ENCODE results near the gene C5orf34. TPM values are rescaled to one million over a fixed set of nuclear protein-coding genes. Genes with fewer than 3 reads are reported as not detected.
"Not testable (repeated sequence)": the region's sequence is repeated elsewhere in the genome, so short reads cannot be mapped to it uniquely, and the experiment has no call there.

Gene C5orf34
- total RNA-seq, 1 donor from 2014 or later, result 1.8 TPM

DNA sequence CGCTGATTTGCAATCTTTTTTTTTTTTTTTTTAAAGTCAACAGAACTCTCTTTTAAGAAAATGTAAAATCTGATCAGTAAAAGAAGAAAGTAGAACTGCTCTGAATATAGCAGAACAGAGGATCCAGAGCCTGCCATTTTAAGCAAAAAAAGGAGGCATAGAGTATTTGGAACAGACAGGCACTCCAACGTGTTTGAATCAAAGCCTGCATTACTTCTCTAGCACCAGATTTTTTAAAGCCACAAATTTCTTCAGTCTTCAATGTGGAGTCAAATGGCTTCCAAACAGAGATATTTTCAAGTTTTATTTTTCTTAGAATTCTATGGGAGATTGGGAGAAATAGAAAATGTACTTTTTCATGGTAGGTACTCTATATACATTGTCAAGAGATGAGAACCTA, 36.8 kb upstream of the C5orf34 start:
- no peaks in the 10 kb centered on the region for H3K27me3 Mint-ChIP-seq (ENCODE audit: low read depth)
- no peak overlapping the region for H3K4me3 Mint-ChIP-seq (ENCODE audit: unreplicated experiment)
- H3K36me3 Mint-ChIP-seq (ENCODE audit: low read depth), result peaks cover 6% of the 10 kb centered on the region
- no peaks in the 10 kb centered on the region for H3K9me3 Mint-ChIP-seq (ENCODE audit: low read depth)
- H3K27ac Mint-ChIP-seq (ENCODE audit: unreplicated experiment), result no peak overlapping the region
- TF ChIP-seq, protein P1, sequence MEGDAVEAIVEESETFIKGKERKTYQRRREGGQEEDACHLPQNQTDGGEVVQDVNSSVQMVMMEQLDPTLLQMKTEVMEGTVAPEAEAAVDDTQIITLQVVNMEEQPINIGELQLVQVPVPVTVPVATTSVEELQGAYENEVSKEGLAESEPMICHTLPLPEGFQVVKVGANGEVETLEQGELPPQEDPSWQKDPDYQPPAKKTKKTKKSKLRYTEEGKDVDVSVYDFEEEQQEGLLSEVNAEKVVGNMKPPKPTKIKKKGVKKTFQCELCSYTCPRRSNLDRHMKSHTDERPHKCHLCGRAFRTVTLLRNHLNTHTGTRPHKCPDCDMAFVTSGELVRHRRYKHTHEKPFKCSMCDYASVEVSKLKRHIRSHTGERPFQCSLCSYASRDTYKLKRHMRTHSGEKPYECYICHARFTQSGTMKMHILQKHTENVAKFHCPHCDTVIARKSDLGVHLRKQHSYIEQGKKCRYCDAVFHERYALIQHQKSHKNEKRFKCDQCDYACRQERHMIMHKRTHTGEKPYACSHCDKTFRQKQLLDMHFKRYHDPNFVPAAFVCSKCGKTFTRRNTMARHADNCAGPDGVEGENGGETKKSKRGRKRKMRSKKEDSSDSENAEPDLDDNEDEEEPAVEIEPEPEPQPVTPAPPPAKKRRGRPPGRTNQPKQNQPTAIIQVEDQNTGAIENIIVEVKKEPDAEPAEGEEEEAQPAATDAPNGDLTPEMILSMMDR (IDR thresholded peaks at IDR 0.05), result no peak
- no peak for DNase-seq (ENCODE audit: low spot score)
- no peaks in the 10 kb centered on the region for H3K4me1 Mint-ChIP-seq (ENCODE audit: low read depth)

DNA sequence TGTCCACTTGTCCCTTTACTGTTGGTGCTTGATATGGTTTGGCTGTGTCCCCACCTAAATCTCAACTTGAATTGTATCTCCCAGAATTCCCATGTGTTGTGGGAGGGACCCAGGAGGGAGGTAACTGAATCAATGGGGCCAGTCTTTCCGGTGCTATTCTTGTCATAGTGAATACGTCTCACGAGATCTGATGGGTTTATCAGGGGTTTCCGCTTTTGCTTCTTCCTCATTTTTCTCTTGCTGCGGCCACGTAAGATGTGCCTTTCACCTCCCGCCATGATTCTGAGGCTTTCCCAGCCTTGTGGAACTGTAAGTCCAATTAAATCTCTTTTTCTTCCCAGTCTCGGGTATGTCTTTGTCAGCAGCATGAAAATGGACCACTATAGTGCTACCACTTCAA, 34.3 kb upstream of the C5orf34 start:
- H3K27ac Mint-ChIP-seq (ENCODE audit: unreplicated experiment); DNase-seq (ENCODE audit: low spot score): not testable (repeated sequence)

DNA sequence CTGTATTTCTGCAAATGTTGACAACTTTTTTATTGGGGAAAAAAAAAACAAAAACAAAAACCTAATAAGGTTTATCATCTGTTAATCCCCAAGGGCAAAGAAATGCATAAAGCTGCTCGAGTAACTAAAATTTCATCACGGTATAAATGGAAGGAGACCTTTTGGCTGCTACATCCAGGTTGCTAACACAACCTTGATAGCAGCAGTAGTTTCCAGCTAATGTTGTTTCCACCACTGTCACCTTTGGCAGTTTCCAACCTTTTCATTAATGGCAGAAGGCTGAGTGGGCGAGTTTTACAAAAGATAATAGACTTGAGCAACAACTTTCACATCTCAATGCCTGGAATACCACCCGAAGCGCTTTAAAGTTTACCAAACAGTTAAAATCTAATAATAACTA, 33.4 kb upstream of the C5orf34 start:
- TF ChIP-seq, protein P1 (IDR thresholded peaks at IDR 0.05), result no peak
- Mint-ChIP-seq H3K27me3 (ENCODE audit: low read depth) (no peaks in the 10 kb centered on the region), H3K27ac (ENCODE audit: unreplicated experiment) (no peak overlapping the region), H3K4me3 (ENCODE audit: unreplicated experiment) (no peak overlapping the region), H3K36me3 (ENCODE audit: low read depth) (peaks cover 23% of the 10 kb centered on the region), H3K4me1 (ENCODE audit: low read depth) (no peaks in the 10 kb centered on the region), H3K9me3 (ENCODE audit: low read depth) (no peaks in the 10 kb centered on the region)
- no peak for DNase-seq (ENCODE audit: low spot score)

More for the DNA sequence above, 34.3 kb upstream of the C5orf34 start:
- not testable (repeated sequence) for H3K9me3 Mint-ChIP-seq (ENCODE audit: low read depth); H3K4me1 Mint-ChIP-seq (ENCODE audit: low read depth); H3K4me3 Mint-ChIP-seq (ENCODE audit: unreplicated experiment); H3K27me3 Mint-ChIP-seq (ENCODE audit: low read depth)
- peaks cover 20% of the 10 kb centered on the region for H3K36me3 Mint-ChIP-seq (ENCODE audit: low read depth)

DNA sequence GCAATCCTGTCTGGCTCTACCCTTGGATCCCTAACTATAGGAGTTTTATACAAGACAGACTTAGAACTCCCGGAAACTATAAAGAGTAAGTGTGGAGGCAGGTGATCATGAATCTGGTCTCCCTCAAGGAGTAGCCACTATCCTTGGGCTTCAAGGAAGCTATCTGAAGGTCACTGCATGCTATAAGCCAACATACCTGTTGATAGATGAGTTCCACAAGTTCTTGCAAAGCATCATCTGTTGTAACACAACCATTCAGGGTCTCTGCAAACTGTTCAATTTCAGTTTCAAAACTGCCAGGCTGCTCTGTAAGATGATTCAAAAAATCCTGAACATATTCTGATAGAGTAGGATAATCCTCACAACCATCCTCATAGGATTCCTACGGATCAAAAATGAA, 32.6 kb upstream of the C5orf34 start:
- Mint-ChIP-seq H3K27me3 (ENCODE audit: low read depth) (no peaks in the 10 kb centered on the region), H3K9me3 (ENCODE audit: low read depth) (no peaks in the 10 kb centered on the region), H3K4me3 (ENCODE audit: unreplicated experiment) (no peak overlapping the region), H3K4me1 (ENCODE audit: low read depth) (no peaks in the 10 kb centered on the region), H3K27ac (ENCODE audit: unreplicated experiment) (no peak overlapping the region), H3K36me3 (ENCODE audit: low read depth) (peaks cover 25% of the 10 kb centered on the region)
- DNase-seq (ENCODE audit: low spot score), result no peak
- TF ChIP-seq, protein P1 (IDR thresholded peaks at IDR 0.05), result no peak

DNA sequence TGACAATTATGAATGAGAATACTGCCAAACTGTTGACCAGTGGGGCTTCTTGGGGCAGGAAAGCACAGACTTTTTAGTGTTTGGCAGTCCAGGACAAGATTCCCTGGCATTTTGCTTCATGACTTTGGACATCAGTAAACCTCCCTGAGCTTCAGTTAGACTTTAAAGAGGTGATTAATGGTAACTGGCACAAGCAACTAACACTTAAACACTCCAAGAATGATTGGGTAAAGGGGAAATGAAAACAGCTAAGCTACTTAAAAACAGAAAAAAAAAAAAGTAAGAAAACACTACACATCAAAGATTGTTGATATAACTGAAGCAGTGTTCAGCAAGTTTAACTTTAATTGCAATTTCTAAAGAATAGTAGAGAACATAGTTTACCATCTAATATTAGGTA, 28.5 kb upstream of the C5orf34 start:
- Mint-ChIP-seq H3K27ac (ENCODE audit: unreplicated experiment) (peak overlapping the region; percentile 36), H3K27me3 (ENCODE audit: low read depth) (no peaks in the 10 kb centered on the region), H3K9me3 (ENCODE audit: low read depth) (no peaks in the 10 kb centered on the region), H3K4me1 (ENCODE audit: low read depth) (no peaks in the 10 kb centered on the region), H3K4me3 (ENCODE audit: unreplicated experiment) (no peak overlapping the region), H3K36me3 (ENCODE audit: low read depth) (peaks cover 27% of the 10 kb centered on the region)
- TF ChIP-seq, protein P1 (IDR thresholded peaks at IDR 0.05), result no peak
- no peak for DNase-seq (ENCODE audit: low spot score)

DNA sequence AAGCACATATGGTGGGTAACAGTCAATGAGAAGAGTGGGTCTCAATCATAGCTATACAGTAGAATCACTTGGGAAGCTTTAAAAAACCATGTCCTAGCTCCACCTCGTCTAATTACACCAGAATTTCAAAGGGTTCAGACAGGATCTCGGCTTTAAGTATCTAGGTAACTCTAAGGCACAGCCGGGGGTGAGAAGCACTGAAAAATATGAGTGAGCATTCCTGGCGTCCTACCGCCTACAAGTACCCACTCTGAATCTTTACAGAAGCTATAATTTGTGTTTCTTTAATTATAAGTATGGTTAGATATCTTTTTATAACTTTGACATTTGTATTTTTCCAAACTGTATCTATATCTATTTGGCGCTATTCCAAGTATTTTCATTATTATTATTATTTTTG, 25.8 kb upstream of the C5orf34 start:
- peaks cover 32% of the 10 kb centered on the region for H3K36me3 Mint-ChIP-seq (ENCODE audit: low read depth)

More for the DNA sequence above, 25.8 kb upstream of the C5orf34 start:
- DNase-seq (ENCODE audit: low spot score), result no peak
- Mint-ChIP-seq H3K27ac (ENCODE audit: unreplicated experiment) (no peak overlapping the region), H3K27me3 (ENCODE audit: low read depth) (no peaks in the 10 kb centered on the region), H3K9me3 (ENCODE audit: low read depth) (no peaks in the 10 kb centered on the region), H3K4me1 (ENCODE audit: low read depth) (no peaks in the 10 kb centered on the region), H3K4me3 (ENCODE audit: unreplicated experiment) (no peak overlapping the region)
- TF ChIP-seq, protein P1 (IDR thresholded peaks at IDR 0.05), result no peak

Measured in chondrocyte (in vitro differentiated cells).